Activated T-cell treated with anti-CD3 and anti-CD28 coated beads, Interleukin-2, amount 50 U/mL, for 1 hour (primary cell): ENCODE measurements around the gene ANKRD10.

Source experiments
- DNase-seq: peaks from one replicate; pipeline ENCODE4 v3.0.0-alpha.2; 2020

Gene ANKRD10

DNA sequence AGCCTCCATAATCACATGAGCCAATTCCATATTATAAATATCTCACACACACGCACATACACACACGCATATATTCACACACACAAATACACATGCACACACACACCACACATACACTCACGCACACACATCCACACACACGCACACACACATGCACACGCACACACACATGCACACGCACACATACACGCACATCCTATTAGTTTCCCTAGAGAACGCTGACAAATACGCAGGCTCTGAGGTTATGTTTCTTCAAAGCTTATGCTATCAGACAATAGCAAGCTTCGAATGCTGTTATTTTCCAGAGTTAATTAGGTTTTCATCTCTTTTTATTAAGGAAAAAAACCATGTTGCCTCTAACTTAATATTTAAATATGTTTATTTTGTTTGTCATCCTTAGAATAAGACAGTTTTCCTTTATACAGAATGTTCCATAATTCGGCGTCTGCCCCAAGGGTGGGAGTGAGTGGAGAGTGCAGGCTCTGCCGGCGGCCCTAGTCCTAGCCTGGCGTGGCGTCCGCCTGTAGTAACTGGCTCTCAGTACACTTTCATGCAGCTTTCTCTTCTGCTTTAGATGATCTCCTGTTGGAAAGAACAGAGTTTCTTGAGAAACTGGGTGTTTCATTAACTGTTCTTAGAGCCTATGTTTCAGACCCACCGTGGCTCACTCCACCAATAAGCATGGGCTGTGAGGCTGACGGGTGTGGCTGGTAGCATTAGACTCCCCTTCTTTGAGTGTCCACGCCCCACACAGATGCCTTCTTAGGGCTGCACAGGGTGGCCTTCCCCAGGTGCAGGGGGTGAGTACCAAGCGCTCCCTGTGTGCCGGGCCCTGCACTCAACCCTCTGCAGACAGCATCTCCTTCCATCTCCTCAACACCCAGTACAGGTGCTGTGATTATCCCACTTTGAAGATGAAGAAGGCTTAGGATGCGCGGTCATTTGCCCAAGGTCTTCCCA lies 30.4 kb upstream of the ANKRD10 start:
- DNase-seq, result no peak

DNA sequence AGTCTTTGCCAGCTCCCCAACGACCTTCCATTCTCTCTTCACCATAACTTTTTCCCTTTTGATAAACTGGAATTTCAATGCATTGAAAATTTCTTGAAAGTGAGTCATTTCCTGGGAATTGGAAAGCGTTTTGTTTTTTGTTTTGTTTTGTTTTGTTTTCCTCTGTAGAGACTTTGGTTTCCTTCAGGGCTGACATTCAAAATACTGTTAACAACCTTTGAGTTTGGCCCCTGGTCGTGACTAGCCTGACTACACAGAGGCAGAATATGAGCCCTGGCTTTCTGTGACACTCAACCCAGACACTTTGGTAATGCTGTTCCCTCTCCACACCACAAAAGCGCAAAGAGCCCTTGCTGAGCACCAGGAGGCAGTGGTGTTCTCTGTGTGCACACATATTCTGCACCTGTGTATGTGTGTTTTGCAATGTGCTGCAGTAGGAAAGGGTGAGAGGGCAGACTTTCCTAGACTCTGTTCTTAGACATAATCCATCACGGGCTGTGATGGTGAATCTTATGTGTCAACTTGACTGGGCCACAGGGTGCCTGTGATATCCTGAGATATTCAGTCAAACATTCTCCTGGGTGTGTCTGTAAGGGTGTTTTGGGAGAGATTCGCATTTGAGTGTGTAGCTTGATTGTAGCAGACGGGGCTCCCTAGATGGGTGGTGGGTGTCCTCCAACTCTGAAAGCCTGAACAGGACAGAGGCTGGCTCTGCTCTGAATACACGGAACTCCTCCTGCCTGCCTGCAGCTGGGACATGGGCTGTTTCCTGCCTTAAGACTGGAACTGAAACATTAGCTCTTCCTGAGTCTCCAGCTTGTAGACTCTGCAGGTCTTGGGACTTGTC lies 29.5 kb upstream of the ANKRD10 start:
- DNase-seq, result no peak

DNA sequence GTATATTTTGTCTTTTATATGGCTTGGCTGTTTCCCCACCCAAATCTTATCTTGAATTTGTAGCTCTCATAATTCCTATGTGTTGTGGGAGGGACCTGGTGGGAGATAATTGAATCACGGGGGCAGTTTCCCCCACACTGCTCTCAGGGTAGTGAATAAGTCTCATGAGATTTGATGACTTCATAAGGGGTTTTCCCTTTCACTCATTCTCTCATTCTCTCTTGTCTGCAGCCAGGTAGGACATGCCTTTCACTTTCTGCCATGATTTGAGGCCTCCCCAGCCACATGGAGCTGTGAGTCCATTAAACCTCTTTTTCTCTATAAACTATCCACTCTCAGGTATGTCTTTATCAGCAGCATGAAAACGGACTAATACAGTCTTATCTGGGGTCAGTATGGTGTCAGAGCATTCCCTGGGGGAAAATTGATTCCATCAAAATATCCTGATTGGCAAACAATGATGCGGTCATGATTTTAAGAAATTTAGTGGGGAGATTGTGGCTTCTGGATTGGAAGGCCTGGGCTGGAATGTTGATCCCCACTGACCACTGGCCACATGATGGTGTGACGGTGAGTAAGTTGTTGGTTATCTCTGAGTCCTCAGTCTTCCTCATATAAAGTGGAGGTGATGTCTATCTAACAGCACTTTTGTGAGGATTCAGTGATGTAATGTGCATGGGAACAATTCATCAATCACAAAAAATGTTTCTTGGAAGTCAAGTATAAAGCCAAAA lies 27.5 kb upstream of the ANKRD10 start:
- no peak for DNase-seq

DNA sequence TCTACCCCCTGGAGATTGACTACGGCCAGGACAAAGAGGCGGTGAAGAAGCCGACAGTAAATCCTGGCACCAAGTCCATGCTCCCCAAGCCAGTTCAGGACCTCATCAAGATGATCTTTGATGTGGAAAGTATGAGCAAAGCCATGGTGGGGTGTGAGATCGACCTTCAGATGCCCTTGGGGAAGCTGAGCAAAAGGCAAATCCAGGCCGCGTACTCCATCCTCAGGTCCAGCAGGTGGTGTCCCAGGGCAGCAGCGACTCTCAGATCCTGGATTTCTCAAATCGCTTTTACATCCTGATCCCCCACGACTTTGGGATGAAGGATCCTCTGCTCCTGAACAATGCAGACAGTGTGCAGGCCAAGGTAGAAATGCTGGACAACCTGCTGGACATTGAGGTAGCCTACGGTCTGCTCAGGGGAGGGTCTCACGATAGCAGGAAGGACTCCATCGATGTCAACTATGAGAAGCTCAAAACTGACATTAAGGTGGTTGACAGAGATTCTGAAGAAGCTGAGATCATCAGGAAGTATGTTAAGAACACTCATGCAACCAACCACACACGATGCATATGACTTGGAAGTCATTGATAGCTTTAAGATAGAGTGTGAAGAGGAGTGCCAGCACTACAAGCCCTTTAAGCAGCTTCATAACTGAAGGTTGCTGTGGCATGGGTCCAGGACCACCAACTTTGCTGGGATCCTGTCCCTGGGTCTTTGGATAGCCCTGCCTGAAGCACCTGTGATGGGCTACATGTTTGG lies 24.0 kb upstream of the ANKRD10 start:
- no peak for DNase-seq

DNA sequence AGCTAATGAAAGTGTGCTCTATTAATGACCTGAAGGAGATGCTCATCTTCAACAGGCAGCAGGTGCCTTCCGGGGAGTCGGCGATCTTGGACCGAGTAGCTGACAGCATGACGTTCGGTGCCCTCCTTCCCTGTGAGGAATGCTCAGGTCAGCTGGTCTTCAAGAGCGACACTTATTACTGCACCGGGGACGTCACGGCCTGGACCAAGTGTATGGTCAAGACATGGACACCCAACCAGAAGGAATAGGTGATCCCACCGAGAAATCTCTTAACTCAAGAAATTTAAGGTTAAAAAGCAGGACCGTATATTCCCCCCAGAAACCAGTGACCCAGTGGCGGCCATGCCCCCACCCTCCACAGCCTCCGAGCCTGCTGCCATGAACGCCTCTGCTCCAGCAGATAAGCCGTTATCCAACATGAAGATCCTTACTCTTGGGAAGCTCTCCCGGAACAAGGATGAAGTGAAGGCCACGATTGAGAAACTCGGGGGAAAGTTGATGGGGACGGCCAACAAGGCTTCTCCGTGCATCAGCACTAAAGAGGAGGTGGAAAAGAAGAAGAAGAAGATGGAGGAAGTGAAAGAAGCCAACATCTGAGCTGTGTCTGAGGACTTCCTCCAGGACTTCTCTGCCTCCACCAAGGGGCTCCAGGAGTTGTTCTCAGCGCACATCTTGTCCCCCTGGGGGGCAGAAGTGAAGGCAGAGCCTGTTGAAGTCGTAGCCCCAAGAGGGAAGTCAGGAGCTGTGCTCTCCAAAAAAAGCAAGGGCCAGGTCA lies 22.8 kb upstream of the ANKRD10 start:
- DNase-seq, result no peak

DNA sequence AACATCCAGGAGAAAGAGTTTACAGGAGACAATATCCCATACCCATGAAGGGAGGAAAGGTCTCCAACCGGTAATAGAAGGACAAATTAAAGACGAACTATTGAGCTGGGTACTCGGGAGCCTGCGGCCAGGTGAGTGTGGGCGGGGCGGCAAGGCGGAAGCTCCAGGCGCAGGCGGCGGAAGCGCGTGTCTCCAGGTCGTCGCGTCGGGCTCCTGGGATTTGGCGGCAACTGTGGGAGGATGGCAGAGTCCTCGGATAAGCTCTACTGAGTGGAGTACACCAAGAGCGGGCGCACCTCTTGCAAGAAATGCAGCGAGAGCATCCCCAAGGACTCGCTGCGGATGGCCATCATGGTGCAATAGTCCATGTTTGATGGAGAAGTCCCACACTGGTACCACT lies 21.6 kb upstream of the ANKRD10 start:
- DNase-seq, result no peak

DNA sequence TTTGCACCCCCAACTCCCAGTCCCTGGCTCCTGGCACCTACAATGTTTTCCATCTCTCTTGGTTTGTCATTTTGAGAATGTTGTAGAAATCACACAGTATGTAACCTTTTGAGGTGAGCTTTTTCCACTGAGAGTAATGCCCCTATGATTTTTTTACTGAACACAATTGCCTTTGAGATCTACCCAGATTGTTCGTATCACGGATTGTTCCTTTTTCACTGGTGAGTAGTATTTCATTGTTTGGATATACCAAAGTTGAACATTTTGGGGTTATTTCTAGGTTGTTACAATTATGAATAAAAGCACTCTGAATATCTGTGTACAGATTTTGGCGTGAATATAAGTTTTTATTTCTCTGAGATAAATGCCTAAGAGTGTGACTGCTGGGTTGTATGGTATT lies 17.7 kb upstream of the ANKRD10 start:
- no peak for DNase-seq

DNA sequence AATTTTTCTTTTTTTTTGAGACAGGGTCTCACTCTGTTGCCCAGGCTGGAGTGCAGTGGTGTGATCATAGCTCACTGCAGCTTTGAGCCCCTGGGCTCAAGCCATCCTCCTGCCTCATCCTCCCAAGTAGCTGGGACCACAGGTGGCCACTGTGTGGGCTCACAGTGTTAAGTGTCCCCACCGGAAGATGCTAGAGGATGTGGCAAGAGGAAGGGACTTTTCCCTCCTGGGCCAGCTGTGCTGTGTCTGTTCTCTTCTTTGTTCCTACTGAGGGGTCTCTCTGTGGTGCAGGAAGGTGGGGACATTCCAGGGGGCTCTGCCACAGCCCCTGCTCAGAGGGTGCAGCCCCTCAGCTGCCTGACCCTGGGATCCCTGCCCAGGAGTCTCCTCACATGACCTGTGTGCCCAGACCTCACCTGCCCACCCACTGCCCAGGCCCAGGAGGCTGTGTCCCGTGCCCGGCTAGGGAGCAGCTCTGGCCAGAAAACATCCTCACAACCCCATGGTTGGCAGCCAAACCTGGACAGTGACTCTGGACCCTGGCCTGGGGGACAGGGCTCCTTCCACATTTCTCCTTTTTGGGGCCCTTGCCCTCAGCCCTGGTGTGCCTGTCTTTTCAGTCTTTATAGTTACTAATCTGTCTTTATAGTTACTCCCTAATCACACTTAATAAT lies 14.4 kb upstream of the ANKRD10 start:
- DNase-seq, result no peak

DNA sequence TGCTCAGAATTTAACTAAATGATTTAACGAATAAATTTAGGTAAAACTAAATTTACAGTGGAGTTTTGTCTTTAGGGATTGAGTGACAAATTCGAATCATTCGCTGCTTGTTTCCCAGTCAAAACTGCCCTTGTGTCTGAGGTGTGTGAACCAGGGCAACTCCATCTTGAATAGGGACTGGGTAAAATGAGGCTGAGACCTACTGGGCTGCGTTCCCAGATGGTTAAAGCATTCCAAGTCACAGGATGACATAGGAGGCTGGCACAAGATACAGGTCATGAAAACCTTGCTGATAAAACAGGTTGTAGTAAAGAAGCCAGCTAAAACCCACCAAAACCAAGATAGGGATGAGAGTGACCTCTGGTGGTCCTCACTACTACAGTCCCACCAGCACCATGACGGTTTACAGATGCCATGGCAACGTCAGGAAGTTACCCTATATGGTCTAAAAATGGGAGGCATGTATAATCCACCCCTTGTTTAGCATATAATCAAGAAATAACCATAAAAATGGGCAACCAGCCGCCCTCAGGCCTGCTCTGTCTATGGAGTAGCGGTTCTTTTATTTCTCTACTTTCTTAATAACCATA lies 10.2 kb upstream of the ANKRD10 start:
- no peak for DNase-seq

DNA sequence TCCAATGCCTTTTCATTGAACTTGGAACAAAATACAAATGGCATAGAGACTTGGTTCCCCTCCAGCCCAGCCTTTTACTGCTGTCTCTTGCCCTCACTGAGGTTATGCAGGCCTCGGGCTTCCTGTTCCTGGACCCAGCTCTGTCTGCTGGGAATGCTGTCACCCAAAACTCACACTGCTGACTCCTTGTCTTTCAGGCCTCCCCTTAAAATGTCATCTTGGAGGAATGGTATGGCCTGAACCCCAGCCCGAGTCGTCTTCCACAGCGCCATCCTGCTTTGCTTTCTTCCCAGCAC lies 9.7 kb upstream of the ANKRD10 start:
- no peak for DNase-seq

DNA sequence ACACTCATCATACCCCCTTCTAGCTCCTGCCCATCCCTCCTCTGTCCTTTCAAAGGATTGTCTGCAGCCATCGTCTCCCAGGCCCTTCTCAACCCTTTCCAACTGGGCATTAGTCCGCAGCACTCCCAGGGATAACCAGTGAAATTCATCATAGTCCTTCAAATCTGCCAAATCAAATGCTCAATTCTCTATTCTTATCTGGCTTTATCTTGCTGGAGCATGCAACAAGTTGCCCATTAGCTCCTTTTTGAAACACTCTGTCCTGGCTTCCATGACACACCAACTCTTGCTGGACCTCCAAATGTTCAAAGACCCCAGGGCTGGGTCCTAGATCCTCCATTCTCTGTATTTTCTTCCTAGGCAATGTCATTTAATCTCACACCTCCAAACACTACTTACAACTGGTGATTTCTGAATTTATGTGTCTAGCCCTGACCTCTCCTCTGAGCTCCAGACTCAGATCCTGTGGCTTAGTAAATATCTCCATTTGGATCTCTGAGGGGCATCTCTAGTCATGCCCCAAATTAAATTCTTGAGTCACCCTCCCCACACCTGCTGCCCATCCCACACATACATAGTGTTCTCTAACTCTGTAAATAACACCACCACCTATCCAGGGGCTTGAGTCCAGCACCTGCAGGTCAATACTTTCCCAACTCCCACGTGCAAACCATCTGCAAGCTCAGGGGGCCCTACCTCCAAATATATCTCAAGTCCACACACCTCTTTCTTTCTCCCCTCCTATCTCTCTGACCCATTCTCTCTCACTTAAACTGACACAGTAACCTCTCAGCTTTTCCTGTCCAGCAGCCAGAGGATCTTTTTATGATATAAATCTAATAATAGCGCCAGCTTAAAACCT lies 9.1 kb upstream of the ANKRD10 start:
- no peak for DNase-seq

DNA sequence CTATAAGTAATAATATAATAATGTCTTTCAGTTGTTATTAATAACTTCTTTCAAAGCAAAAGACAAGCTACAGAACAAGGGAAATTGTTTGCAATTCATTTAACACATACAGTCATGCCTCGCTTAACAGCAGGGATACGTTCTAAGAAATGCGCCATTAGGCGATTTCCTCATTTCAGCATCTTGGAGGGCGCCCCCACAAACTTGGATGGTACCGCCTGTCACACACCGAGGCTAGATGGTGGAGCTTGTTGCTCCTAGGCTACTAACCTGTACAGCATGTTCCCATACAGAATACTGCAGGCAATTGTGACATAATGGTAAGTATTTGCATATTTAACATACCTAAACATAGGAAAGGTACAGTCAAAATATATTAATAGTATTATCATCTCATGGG lies 8.2 kb upstream of the ANKRD10 start:
- no peak for DNase-seq

DNA sequence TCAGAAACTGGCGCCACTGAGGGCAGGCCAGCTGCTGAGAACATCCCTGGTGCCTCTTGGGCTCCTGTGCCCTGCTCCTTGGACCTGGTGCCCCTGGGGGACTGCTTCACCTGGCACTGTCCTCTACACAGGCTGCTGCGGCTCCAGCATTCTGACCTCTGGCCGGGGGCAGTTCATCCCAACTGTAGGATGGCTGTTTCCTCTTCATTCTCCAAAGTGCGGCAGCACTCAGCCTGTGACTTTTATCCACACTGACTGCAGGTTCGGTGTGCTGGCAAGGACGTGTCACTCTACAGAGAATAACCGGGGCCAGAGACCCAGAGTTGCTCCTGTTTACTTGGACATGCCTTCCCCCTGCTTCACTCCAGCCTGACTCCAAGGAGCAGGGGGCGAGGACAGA lies 7.6 kb upstream of the ANKRD10 start:
- DNase-seq, result no peak

DNA sequence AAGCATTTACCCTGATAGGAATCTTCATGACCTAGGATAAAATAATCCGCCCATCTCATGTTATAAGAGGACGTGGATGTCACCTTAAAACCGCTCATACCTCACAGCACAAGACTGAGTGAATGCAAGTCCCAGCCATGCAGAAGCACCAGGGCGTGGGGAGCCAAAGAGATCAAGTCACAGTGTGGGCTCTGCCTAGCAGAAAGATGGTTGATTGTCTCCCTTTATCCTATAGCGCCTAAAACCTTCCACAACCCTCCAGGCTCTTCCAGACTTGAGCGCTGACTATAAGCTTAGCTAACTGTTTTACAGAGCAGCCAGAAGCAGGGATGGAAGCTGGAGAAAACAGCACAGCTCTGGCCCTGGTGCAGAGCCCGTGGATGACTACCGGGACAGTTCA lies 6.8 kb upstream of the ANKRD10 start:
- DNase-seq, result no peak

DNA sequence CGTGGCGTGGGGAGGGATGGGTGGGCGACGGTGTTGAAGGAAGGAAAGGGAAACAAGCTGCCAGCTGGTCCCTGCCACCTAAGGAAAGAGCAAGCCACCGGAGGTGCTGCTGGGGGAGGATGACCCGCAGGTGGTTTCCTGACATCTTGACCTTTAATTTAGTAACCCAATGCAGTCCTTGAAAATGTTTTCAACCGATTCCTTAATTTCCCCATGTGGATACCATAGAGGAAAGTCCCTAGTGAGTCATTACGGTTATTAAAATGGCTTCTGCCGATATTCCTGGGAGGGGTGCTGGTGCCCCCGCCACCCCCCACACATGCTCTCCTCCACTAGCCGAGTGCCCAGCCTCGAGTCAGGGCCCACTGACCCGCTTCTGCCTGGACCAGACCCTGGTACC lies 6.3 kb upstream of the ANKRD10 start:
- DNase-seq, result no peak

DNA sequence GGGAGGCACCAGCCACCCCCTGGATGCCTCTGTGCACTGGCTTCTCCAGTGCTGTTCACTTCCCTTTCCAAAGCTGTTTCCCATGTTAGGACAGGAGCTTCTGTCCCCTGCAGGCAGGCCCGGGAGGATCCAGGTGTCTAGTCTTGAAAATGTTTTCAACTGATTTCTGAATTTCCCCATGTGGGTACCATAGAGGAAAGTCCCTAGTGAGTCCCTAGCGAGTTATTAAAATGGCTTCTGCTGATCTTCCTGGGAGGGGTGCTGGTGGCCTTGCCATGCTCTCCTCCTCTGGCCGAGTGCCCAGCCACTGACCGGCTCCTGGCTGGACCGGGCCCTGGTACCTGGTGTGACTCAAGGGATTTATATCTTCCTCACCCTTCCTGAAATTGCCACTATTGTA lies 5.2 kb upstream of the ANKRD10 start:
- DNase-seq, result no peak

DNA sequence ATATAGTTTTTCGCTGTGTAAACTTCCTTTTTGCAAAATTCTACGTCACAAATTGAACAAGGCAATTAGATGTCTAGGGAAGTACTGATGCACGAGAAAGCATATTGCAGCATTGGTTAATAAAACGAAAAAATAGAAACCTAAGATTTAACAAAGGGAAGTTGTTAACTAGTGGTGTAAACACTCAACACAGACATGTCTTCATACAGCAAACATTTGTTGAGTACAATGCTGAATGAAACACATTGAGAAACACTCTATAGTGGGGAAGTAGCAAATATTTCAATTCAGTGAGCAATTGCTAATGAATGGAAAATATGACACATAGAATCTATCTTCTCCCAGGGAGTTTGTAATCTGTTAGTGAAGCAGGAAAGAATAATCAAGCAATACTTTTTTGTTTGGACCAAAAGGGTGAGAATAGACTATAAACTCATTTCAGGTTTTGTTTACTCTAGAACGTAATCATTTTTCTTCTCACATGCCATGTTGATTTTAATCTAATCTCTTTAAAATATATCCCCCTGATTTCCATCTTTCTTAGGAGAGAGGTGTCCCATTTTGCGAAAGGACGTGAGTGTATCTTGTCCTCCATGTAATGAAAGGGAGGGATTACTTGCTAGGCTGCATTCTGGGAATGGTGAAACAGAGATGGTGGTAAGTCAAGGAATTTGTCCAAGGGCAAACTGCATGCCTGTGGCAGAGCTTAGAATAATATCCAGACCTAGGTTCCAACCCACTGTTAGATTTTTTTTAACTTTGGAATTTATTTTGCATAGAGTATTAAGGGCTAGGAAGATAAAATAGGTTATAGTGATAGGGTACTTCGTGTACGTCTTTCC lies 1.7 kb upstream of the ANKRD10 start:
- no peak for DNase-seq

DNA sequence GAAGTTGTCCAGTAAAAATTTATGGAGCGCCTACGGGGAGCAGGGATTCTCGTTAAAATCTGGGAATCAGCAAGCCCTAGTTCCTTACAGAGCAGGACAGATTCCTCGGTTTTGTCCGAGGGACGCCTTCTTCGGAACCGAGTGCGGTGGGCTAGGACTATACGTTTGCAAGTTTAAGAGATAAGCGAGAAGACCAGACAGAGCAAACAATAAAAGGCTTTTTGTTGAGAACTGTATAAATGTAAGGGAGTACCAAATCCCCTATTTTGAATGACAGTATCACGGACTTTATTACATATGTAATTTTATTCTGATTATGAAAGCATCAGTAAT lies 971 bp upstream of the ANKRD10 start:
- no peak for DNase-seq
